ACHN (cell line): ENCODE measurements around the gene EVC2.

ENCODE experiments used
- DNase-seq: peaks from one replicate; pipeline ENCODE4 v3.0.0-alpha.2; 2015
- in situ Hi-C: cut with HindIII; loops from 2 replicates; pipeline ENCODE4 v1.10.0; 2017; ENCODE audit warnings: low sequenced_read_pairs, low pct_ligation_motif_present, low pct_unique_long_range_greater_than_20kb

EVC2 gene

DNA sequence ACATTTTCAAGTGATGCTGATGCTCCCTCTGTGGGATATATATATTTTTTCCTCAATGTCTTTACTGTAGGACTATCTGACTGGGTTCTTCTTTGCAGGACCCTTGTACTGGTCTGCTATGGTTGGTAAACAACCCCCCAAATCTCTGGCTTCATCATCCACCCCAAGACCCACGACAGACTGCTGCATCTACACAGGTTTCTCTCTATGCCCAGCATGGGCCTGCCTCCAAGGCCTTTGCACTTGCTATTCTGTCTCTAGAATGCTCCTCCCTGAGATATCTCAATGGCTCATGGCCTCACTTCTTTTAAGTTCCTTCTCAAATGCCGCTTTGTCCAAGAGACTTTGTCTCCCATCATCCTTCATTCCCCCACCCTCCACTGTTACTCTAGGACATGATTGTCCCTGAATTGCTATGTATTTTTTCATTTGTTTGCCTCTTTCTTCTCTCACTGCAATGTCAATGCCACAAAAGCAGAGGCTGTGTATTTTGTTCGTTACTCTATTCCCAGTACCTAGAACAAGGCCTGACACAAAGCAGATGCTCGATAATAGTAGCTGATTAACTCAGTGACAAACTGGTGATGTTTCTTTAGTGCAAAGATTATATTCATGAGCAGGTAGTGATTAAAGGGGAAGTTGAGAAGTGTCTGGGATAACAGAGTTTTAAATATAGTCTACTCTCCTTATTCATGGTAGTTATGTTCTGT lies 9.2 kb upstream of the EVC2 start:
- no peak for DNase-seq
- in situ Hi-C loops, result no loop called here

DNA sequence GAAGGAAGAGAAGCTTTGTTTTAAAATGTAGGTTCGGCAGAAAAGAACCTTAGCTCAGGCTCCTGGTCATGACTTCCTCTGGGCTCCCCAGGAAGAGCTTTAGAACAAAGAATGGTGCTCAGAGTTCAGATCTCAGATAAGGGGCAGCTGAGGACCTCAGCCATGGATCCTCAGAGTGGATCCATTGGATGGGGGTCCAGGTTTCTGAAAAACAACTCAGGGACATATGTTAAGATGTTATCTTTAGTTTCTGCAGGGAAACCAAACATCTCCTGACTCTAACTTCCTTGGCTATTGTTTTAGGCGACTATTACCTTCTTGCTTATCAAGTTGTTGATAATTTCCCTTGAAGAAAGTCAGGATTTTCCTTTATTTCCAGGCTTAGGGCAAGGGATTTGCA lies 8.0 kb upstream of the EVC2 start:
- DNase-seq, result no peak
- in situ Hi-C loops, result no loop called here

DNA sequence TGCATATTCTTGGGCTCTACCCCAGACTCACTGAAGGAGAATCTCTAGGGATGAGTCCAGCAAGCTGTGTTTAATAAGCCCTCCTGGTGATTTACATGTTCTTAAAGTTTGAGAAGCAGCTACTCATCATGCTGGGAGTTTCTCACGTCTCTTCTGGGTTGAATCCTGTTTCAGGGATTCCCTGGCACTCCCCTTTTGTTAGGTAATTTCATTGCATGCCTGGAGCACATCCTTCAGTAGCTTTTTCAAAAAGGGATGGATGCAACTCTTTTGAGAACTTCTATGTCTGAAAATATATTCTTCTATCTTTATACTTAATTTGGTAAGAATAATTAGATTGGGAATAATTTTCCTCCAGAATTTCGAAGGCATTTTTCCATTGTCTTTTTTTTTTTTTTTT lies 7.0 kb upstream of the EVC2 start:
- in situ Hi-C loops, result no loop called here
- no peak for DNase-seq

DNA sequence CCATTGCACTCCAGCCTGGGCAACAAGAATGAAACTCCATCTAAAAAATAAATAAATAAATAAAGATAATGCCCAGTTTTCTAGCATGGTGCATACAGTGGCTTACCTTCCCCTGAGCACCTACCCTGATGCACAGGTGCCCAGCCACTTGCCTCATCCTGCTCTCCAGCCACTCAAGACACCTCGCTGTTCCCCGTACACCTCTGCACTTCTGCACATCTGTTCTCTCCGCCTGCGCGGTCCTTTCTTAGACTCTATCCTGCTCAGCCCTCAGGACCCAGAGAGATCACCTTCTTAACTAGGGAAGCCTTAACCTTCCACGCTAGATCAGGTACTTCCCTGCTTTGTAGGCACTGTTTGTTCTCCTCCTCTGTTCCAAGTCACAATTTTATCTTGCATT lies 5.5 kb upstream of the EVC2 start:
- DNase-seq, result no peak
- in situ Hi-C loops, result no loop called here

DNA sequence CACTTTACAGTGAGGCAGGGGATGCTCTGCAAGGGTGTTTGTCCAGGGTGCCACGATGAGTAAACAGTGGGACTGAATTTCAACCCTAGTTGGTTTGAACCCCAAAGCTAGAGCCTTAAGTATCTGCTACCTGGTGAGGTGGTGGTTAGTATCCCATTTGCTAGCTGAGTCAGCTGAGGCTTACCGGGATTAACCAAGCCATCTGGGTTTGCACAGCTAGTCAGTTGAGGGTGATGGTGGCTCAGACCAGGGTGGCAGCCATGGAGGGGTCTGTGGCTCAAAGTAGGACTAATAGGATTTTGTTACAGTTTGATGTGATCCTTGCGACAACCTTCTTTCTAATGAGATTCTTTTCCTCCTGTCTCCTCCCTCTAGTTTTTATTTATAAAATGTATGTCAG lies 4.6 kb upstream of the EVC2 start:
- DNase-seq, result no peak
- in situ Hi-C loops, result no loop called here

DNA sequence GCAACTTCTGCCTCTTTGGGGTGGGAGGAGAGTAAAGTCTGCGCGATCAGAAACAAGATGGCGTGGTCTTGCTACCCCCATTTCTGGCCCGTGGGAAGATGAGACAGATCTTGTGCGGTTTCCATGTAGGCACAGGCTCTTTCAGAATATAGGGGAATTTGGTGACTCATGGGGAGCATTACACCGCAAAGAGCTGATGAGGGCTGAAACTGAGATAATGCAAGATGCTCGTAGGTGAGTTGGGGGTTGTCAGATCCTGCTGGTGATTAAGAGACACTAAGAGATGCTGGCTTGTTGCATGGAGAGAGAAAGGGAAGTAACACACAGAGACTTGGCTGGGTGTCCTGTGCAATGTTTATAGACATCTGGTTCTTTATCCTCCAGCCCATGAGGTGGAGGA lies 4.2 kb upstream of the EVC2 start:
- DNase-seq, result peak; percentile 58
- in situ Hi-C loops, result no loop called here

DNA sequence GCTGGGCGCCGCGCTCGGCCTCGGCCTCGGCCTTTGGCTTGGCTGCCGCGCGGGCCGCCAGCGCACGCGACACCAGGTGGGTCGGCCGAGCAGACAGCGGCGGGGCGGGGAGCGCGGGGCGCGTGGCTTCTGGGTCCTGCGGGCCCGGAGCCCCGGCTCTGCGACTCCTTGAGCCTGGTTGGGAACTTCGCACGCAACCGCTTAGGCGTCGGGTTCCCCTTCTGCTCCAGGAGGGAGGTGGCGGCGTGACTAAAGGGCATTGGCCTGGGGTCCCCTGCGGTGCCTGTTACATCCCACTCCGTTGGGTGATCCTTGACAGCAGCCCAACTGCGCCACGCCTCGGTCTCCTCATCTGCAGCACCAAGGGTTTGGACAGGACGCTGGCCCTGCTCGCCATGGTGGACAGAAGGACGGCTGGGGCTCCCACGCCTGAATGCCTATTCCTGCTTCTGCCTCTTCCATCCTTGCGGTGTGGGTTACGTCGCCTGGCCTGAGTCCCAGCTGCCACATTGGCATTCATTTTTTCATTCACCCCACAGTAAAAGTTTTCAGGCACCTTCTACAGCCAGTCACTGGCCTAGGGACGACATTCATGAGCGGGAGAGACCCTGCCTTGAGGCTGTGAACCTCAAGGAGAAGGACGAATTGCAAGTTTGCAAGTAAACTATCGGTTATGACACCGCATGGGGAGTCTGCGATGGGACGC lies 3.3 kb upstream of the EVC2 start:
- in situ Hi-C loops, result no loop called here
- DNase-seq, result peak; percentile 43

DNA sequence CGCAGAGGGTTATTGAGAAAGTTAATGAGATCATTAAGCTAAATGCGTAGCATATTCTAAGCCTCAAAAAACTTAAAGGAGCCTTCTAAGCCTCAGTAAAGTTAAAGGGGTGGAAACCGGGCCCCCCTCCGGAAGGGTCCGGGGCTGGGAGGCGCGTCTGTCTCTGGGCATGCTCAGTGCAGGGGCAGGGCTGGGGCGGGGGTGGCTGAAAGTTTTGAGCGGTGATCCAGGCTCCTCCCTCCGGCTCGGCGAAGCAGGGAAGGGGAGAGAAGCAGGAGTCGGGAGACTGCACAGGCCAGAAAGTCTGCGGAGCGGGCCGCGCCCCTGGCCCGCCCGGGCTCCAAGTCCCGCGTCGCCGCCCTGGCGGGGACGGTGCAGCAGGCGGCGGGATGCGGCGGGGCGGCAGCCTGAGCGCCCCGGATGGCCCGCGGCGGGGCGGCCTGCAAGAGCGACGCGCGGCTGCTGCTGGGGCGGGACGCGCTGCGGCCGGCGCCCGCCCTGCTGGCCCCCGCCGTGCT lies 2.7 kb upstream of the EVC2 start, which contains the start of gene EVC:
EVC (plus strand) TSS at position 241 of the 518 bp plus-strand sequence; CDS start at position 421, 180 bp downstream.
- peak; percentile 73 for DNase-seq
- in situ Hi-C loops, result no loop called here

DNA sequence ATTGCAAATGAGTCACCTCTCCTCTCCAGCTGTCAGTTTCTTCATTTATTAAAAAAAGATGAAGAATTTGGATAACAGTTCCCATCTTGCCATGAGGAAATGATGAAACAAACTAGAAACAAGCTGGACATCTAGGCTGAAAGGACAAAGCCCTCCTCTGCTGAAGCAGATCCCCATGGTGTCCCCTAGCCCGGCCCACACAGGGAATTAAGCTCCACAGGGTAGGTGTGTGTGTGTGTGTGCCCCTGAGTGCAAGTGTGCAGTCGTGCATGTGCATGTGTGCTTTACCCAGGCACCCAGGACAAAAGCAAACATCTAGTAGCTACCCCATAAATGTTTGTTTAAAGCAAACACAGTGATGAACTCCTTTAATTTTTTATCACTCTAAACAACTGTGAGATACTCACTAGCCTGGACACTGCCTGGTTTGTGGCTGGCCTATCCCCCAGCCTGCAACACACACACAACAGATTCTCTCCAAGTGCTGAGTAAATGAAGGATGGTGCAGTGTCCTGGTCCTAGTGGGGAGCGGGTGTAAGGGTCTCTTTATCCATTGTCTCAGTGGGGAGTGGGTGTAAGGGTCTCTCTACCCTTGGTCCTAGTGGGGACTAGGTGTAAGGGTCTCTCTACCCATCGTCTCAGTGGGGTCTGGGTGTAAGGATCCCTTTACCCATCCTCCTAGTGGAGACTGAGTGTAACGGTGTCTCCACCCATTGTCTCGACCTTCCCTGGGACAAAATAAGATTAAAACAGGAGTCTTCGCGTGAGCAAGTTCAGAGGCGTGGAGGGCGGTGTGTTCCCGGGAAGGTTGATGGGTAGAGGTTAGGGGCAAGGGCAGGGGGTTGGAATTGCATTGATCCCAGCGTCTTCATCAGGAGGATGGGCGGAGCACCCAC lies 2.0 kb upstream of the EVC2 start:
- in situ Hi-C loops, result no loop called here
- DNase-seq, result peak; percentile 31

DNA sequence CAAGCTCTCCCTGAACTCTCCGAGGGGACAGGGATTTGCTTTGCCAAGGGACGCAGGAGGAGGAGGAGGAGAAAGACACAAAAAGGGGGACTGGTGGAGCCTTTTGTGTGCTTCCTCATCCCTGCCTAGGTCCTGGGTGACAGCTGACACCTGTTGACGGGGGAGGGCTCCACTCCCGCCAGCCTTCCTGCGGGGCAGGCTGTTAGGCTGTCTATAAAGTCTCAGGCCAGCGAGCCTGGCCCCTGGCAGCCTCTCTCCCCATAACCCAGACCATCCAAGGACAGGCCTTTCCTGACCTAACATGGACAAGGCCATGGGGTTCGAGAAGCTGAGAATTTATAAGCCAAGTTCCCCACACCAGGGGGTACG lies 832 bp upstream of the EVC2 start:
- in situ Hi-C loops, result no loop called here
- no peak for DNase-seq

DNA sequence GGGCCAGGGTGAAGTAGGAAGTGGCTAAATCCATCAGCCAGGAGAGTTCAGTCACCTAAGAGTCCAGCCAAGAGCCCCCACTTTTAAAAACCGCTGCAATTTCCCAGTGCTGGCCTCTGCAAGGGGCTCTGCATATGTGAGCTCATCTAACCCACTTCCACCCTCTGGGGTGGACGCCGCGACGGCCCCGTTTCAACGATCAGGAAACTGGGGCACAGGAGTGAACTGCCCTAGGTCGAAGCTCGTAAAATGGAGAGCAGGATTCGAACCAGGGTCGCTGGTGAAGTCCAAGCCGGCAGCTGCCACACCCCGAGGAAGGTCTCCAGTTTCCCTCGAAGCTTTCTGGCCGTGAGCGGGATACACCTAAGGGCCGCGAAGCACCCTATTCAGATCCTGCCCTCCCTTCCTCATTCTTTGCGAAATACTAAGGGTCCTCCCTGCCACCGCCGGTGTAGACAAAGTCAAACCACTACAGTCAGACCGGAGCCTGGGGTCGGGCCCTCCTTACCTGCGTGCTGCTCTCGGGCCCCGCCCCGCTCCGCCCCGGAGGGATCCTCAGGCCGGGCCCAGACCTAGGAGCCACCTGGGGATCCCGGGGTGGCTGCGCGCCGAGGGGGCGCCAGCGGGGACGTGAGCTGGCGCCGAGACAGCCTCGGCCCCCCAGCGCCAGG lies 446 bp downstream of the EVC2 start:
- no peak for DNase-seq
- in situ Hi-C loops, result no loop called here

DNA sequence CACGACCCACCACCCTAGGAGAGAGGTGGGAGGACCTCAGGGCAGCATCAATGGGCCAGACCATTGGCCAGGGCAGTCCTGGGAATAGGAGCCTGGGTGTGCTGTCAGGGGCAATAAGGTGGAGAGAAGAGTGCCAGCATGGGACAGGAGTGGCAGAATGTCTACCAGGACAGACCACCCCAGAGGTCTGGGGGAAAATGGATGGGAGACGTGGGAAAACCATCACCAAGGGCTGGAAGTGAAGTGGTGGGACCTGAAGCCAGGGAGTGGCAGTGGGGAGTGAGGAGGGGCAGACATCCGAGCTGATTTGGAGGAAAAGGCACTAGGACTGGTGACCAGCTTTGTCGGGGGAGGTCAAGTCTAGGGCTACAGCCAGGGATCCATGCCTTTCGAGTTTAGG lies 993 bp downstream of the EVC2 start:
- DNase-seq, result no peak
- in situ Hi-C loops, result no loop called here

DNA sequence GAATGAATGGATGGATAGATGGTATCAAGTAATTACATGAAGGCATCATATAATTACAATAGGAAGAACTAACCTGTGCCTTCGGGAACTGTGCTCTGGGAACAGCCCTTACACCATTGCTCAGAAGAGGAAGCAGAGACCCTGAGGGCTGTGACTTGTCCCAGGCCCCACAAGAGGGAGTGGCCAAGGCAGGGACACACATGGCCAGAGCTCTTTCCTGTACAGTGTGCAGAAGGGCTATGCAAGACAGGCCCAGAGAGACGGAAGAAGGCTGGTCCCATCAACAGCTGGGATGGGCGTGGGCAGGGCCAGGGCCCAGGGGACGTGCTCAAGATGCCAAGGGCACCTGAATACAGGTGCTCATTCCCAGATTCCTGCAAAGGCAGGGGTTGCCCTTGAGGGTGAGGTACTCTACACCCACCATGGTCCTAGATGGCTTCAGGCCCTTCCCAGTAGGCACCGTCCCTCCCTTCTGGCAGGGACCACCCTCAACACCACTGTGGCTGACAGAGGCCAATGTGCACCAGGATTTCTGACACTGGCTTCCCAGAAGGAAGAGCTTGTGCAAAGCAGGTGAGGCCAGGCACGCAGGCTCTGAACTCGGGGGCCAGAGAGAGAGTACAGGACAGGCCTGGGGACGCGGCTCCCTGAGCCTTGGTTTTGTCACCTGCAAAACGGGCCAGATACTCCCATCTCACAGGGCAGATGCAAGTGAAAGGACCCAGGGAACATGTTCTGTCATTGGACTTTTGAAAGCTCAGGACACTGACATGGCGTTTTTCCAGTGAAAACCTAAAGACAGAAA lies 1.7 kb downstream of the EVC2 start:
- in situ Hi-C loops, result no loop called here
- DNase-seq, result no peak

DNA sequence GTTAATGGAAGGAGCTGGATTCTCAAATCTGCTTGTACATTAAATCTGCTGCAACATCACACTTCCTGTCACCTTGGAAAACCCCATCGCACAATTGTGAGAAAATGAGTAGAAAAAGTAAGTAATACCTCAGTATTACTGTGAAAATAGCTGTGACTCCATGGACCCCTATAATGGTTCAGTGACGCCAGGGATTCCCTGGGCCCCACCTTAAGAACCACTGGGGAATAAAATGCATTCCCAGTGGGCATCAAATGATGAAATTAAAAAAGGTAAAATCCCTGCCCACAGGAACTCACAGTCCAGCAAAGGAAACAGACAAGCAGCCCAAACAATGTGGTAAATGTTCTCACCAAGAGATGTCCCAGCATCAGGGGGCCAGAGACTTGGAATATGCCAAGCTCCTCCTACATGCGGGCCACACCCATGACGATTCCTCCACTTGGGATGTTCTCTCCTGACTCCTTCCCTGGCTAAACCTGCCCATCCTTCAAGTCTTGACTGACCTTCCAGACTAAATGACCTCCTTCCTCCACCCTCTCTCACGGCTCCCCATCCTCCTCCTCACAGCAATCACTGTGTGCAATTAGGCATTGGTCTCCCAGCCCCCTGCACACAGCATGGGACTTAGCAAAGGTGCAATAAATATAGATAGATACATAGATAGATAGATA lies 2.6 kb downstream of the EVC2 start:
- in situ Hi-C loops, result no loop called here
- no peak for DNase-seq

DNA sequence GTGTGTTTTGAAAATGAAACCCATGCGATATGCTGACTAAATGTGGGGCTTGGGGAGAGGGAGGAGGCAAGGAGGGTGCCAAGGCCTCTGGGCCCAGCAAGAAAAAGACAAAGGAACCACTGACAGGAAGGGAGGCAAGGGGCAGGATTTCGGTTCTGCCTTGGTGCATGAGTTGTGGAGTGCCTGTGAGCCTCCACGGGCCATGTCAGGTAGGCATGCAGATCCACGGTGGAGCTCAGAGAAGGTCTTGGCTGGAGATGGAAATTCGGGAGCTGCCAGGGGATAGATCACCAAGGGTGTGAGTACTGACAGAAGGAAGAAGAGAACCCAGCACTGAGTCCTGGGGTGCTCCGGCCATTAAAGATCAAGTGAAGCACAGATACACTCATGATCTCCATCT lies 4.1 kb downstream of the EVC2 start:
- no peak for DNase-seq
- in situ Hi-C loops, result no loop called here

DNA sequence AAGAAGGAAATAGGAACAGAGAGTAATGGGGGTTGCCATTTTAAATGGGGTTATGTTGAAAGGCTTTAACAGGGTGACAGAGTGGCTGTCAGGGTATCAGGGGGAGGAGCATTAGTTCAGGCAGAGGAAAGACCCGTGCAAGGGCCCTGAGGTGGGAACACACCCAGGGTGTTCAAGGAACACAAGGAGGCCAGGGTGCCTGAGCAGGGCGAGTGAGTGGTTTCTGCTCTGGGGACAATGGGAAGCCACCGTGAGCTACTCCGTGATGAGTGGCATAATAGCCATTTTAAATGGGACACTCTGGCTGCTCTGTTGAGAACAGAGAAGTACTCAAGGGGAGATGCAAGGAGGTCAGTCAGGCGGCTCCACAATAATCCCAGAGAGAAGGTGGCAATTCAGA lies 4.5 kb downstream of the EVC2 start:
- DNase-seq, result no peak
- in situ Hi-C loops, result no loop called here

DNA sequence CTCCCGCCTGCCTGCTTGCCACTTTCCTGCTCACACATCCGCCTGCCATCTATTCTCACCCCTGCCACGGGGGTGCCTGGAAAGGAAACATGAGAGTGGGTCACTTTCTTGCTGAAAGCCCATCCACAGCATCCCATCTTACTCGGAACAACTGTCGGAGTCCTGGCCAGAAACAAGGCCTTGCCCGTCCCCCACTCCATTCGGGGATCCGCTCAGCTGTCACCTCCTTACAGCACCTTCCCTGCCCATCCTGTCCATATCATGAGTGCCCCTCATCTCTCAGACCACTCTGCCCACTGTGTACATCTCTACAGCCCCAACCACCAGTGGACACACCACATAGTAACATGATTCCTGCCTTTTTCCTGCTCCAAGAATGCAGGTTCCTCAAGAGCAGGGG lies 6.4 kb downstream of the EVC2 start:
- DNase-seq, result no peak
- in situ Hi-C loops, result no loop called here
